HG03558 (cell line): Measurements from ENCODE around the gene TENM4.

ENCODE experiments used
- ATAC-seq: cut with Tn5 transposase; IDR thresholded peaks from one replicate; pipeline ENCODE4 v1.9.1; 2021; ENCODE audit warnings: moderate number of reproducible peaks; ENCODE audit not compliant: unreplicated experiment; ENCODE audit errors: extremely low read depth

Gene TENM4

DNA sequence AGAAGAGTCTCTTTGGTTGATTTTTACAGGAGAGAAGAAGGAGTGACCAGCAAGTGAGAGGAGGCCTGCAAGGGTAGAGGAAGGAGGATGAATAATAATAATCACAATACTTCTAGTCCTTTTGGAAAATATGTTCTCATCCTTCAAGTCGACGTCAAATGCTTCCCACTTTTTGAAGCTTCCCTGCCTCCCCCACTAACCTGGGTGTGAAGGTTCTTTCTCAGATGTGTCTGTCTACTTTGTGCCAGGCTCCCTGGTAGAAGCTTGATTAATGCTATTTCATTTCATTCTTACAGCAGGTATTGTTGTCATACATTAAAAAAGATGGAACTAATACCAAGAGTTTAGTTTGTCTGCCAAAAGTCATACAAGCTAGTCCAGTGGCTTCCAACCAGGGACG is 17.1 kb downstream of the TENM4 start:
- ATAC-seq = no peak

DNA sequence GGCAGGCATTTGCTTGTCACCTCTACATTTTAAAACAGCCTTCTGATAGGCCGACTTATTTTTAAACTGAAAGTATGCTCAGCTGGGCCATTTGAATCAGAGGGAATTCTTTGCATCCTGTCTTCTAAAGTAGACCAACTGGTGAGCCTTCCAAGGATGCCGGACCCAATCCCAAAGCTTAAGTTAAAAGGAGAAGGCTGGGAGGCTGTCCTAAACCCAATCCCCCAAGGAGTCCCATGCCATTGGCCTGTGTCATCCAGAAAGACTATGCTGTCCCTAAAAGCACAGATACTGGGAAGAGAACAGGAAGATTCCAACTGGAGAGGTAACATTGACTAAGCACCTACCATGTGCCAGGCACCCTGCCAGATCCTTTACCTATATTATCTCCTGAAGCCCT is 18.0 kb downstream of the TENM4 start:
- no peak for ATAC-seq

DNA sequence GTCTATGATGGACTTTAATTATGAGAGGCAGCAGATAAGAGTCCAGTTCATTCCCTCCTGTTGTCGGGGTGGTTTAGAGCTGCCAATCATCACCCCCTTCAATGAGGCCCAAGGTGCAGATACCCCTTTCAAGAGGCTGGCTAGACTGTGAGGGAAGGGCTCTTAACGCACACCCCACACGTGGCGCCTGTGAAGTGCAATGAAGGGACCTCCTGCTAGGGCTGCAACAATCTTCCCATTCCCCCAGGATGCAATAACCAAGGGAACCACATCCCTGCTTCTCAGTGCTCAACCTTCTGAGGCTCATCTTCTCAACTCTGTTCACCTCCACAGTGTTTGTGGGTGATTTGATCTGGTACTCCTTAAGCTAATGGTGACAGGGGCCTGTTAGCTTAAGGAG is 19.0 kb downstream of the TENM4 start:
- no peak for ATAC-seq

DNA sequence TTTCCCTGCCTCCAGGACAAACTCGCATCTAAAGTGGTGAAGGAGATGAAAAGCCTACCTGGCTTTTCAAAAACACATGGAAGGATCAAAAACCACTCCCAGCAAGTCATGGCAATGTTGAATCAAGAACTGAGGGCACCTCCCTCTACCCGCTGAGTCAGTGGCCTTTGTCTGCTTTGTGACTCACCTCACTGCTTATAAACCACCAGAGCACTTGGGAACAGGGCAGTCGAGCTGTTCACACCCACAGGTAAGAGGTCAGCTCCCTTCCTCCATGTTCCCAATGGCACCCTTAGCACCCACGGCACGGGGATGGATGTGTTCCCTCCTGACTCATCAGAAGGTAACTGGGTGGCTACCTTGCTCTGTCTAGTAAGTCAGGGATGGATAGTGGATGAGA is 21.7 kb downstream of the TENM4 start:
- no peak for ATAC-seq

DNA sequence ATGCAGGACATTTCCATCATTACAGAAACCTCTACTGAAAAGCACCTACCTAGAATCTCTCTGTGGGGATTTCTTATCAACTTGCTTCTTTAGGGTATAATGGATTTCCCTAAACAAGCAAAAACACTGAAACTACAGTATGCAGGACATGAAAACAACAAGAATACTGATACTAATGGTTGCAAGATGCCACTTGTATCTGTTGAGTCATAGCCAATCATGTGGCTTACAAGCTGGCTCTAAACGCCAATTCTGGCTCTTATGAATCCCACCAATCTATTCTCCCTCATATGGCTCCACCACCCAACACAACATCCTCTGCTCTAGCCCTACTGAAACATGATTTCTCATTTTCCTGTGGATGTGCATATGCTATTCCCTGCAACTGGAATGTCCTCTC is 22.6 kb downstream of the TENM4 start:
- ATAC-seq = no peak

DNA sequence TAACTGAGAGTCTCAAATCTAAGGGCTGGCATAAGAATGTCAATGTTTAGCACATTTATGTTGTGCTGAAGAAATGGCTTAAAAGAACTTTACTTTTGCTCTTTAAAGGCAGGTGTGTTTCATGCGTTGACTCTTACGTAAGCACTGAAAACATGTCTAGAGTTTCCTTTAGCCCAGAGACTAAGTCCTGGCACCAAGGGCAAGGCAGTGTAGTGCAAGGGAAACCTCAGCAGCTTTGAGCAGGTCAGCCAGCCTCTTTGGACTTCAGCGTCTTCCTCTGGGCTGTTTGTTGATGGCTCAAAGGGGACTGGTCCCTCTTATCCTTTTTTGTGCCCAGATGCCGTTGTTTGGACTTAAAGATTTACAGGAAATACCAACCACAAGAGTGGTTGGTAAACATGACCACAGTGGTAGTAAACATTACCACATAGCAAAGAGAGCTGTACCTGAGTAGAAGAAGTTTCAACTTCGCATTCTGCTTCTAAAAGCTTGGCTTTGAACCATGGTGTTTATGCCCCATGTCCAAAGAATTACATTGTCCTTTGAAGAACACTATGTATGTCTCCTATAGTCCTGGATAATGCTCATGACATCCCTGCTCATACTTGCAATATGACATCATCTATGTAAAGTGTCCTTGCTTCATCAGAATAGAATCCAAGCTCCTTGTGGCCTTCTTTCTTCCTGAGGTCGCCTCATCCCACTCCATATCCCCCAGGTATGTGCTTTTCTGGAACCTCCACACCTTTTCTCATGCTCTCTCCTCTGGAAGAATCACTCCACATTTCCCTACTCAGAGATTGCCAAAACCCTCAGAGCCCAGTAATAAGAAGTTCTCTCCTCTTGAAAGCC is 23.5 kb downstream of the TENM4 start:
- no peak for ATAC-seq

DNA sequence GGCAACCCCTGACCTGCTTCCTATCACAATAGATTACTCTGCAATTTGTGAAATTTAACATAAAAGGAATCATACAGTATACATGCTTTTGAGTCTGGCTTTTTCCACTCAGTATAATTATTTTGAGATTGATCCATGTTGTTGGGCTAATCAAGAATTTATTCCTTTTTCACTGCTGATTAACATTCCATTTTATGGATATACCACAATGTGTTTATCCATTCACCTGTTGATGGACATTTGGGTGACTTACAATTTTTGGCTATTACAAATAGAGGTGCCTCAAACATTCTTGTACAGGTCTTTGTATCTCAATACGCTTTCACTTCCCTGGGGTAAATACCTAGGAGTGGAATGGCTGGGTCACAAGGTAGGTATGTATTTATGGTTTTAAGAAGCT is 24.9 kb downstream of the TENM4 start:
- no peak for ATAC-seq

DNA sequence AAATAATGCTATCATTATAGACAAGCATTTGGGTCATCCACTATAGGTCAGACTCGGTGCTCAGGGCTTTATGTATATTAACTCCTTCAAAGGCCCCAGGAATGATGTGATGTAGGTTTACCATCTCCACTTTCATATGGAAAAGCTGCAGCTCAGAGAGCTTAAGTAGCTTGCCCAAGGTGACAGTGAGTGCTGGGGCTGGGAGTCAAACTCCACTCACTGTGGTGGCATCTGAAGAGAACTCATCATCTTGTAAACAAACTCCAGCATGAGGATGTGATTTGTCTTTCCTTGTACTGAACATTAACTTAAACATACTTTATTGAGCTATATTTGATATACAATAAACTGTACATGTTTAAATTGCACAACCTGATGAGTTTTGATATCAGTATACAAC is 25.4 kb downstream of the TENM4 start:
- no peak for ATAC-seq

DNA sequence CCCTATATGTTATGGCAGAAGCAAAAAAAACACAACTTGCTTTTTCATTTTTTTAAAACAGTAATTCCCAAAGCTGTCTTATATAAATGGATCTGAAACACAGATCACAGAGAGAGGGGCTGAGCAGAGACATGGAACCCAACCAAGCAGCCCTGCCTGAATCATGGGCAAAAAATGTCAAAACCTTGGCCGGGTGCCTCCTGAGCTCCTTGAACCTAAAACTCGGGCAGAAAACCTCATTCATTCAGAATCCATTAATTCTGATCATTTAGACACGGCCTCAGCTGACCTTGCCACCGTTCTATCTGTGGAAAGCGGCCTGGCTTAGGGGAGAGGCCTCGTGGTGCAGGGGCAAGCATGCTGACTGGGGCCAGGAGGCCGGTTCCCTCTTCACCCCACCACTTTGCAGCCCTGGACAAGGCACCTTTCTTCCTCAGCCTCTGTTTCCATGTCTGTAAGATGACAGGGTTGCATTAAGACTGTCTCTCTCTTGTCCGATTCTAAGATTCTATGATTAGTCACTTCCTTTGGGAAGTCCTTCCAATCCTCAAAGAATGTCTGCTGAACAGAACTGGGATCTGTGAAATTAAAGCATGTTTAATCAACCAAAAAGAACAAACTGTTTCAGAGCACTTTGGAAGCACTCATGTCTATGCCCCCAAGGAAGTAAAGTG is 26.0 kb downstream of the TENM4 start:
- no peak for ATAC-seq

DNA sequence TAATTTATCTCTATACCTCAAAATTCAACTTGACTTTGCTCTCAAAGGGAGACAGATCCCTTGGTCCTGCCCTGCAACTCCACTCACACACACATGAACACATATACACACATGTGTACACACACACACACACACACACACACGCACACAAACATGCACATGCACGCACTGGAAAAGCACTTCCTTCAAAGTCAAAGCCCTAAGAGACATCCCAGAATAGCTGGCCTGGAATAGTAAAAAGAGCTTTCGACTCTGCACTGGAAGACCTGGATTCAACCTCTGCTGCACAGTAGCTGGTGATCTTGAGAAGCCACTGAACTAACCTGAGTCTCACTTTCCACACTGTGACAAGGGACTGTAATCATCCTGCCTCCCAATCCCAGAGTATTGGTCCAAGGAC is 26.8 kb downstream of the TENM4 start:
- ATAC-seq = no peak

DNA sequence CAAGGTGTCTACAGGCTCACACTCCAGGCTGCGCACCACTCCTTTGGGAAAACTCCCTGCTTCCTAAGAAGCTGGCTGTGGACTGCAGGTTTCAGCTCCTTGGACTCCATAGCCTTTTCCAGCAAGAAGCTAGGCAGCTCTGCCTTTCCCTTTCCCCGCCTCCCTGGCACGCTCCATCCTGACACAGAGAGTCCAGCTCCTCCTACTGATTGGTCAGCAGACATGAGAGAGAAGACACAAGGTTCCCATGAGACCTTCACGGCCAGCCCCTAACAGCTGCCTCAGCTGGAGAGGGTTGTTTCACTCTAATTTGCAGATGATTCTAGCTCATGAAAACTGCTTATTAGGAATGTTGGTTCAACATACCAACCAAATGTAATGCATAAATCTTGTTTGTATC is 27.6 kb downstream of the TENM4 start:
- no peak for ATAC-seq

DNA sequence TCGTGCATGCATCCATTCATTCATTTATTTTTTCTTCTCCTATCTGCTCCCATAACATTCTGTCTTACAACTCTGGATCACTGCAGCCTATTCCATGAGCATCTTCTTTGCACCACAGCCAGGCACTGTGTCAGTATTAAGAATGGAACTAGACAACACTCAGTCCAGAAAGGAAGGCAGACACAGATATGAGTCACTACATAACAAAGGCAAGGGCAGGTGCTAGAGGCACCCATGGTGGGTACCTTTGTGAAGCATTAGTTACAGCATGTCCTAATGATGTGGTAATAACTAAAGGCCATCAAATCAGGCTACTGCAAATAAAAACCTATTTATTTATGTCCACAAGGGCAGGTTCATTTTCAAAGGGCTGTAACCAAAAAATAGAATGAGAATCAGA is 28.1 kb downstream of the TENM4 start:
- ATAC-seq = no peak

DNA sequence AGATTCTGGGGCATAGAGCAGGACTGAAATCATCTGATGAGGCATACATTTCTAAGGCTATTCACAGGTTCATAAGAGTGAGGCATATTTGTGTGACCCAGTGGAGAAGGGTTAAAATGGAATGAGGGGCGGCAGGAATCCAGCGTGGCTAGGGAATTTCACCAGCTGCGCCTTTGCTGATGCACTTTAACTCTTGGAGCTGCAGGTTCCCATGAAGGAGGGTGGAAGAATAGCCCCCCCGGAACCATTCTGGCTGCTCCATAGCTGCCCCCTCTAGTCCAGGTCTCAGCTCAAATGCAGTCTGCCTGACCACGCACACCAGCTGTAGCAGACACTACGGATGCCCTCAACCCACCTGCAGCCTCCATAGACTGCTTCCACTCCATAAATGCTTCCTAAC is 31.5 kb downstream of the TENM4 start:
- ATAC-seq = no peak

DNA sequence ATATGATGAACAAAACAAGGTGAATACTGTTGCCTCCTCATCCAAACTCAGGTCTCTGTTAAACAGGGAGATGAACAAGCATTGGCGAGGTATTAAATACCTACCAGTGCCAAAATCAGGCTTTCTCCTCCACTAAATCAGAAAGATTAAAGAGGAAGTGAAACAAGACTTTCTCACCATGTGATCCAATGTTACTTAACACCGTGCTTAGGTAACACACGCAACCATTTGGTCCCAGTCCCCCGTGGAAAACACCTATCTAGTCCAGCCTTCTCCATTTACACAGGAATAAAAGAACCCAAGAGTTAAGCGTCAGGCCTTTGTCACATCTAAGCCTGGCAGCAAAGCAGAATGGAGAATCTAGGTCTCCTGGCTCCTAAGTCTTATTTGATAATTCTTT is 34.5 kb downstream of the TENM4 start:
- peak; percentile 93 for ATAC-seq

DNA sequence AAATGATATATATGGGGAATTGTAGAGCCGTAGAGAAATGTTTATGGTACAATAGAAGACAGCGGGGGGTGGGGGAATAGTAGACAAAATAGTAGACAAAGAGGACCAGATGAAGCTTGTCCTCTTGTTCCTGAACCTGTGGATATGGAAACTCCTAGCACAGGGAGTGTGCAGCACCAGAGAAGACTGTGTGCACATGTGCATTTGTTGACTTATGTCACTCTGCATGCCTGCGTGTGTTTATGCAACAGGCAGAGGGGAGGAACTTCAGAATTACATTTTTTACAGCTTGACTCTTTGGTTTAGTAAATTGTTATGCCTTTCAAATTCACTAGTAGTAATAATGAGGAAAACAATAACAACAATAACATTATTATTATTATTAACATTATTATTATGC is 36.0 kb downstream of the TENM4 start:
- ATAC-seq = no peak

DNA sequence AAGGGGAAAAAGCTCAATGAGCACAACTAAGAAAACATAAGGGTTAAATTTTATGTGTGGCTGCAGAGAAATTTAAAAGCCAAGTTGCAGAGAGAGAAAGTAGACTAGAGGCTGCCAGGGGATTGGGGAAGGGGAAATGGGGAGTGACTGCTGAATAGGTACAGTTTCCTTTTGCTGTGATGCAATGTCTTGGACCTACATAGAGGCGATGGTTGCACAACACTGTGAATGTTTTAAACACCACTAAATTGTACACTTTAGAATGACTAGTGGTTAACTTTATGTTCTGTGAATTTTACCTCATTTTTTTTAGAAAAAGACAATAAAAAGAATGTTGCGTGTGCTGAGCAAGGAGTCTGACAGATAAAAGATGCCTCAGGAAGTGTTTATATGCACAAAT is 36.5 kb downstream of the TENM4 start:
- ATAC-seq = no peak

DNA sequence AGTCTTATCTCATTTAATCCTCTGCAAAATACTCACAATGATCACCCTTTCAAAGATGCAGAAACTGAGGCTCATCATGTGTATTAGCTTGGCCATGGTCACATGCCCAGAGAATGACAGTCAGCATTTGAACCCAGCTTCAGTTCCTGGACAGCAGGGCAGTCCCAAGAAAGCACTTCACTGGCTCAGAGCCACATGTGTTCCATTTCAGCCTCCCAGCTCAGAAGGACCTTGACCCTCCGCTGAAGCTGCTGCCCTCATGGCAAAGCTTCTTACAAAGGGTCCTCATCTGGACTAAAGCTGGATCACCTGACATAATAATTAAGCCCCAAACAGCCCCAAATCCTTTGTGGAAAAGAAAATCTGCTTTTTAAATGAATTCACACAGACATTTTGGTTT is 37.0 kb downstream of the TENM4 start:
- no peak for ATAC-seq

DNA sequence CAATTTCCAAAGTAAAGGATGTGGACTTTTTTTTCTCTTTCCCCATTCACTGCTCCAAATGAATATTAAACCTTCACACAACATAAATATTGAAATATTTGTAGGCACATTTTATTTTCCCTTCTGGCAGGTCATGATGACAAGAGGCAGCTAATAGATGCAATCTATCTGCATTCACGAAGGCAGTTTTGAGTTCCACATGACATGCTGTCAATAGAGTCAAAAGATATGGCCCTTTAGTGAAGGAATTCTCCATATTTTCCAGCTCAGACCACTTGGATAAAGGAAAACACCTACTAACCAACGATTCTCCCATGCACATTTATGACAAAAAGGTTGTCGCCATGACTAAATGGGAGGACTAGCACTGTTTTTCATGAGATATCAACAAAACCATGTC is 37.9 kb downstream of the TENM4 start:
- no peak for ATAC-seq

DNA sequence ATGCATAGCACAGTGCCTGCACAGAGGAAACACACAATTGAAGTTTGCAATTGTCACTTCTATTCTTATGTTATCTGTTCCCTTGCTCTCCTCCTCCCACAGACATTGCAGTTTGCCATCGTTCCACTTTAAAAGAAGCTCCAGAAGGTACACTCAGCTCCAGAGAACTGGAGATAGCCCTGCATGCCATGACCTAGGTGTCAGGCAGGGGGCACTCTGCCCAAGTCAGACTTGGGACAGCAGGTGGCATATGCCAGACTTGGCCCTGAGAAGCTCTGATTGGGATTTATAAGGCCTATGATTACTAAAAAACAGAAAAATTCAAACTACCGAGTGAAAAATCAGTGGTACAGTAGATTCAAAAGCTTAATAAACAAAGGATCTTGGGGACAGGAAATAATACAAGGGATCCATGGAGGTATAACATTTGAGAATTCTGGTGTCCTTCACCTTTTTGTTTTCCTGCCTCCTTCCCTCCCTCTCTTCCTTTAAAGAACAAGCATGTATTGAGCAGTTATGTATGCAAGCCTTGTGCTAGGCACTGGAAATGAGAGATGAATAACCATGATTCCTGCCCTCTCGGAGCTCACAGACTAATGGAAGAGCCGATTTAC is 40.0 kb downstream of the TENM4 start:
- no peak for ATAC-seq

DNA sequence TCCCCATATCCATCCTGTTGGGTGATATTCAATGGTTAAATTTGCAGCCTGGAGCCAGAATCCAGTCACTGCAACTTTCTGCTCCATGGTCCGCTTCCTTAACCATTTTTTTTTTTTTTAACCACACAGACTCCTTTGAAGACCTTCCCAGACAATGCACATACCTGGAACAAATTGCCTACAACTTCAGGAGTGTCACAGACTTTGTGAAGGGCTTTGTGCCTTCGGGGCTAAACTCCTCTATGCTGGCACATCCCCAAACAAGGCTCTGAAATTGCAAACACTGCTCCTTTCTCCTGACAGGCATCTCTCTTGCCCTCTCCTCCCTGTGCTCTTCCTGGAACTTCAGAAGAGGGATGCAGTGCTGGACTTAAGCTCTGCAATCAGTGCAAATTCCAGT is 40.6 kb downstream of the TENM4 start:
- no peak for ATAC-seq

DNA sequence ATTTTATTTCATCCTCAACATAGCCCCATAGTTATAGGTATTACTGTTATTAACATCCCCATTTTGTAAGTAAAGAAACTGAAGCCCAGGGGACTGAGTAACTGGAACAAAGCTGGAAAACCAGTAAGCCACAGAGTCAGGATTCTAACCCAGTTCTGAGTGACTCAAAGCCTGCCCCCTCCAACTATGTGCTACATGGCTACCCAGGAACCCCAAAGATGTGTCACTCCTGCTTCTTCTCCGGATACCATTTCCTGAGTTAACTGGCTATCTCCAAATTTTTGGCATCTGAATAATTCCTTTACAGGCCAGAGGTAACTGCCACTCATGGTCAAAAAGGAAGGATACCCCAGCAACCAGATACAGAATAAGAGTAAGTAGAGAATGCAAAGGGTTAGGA is 43.6 kb downstream of the TENM4 start:
- ATAC-seq = no peak

DNA sequence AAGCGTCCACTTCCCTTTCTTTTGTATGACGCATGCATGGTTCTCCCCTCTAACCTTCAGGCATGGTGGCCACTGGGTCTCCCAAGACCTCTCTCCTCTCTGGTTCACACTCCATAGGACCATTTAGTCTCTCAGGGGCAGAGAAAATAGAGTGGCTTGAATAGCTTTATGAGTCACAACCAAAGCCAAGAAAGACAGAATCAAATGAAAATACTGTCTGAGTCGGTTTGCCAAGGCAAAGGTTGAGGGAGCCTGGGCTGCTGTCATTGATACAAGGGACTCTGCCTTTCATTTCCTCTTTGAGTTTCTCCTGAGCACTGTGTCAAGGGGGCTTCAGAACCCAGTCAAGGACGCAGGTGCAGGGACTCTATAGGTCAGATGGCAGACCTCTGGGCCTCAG is 44.2 kb downstream of the TENM4 start:
- no peak for ATAC-seq
